HL-60 (cell line): Measurements from ENCODE around the gene CBL.

ENCODE experiments used
- DNase-seq, 2 experiments: peaks; one replicate each; pipeline ENCODE4 v3.0.0-alpha.2; 2010 to 2020; ENCODE audit warnings: low read depth in 1 of 2, low spot score in 1 of 2
- H3K27ac ChIP-seq: fragments of 250-450 bp; sonication (Bioruptor Pico); replicated peaks from 2 replicates; pipeline ENCODE4 v1.5.1; 2020; ENCODE audit warnings: mild to moderate bottlenecking, moderate library complexity
- H3K27me3 ChIP-seq: fragments of 250-450 bp; sonication (Bioruptor Pico); 2 replicates; pipeline ENCODE4 v1.5.1; 2021; ENCODE audit warnings: mild to moderate bottlenecking, moderate library complexity; ENCODE audit not compliant: insufficient read depth, poor library complexity, severe bottlenecking
- H3K4me3 ChIP-seq: replicated peaks from 2 replicates; pipeline ENCODE4 v1.5.1; 2011; ENCODE audit warnings: mild to moderate bottlenecking, control low read depth, low read length; ENCODE audit not compliant: insufficient read depth
- CTCF ChIP-seq: IDR thresholded peaks from one replicate; pipeline ENCODE4 v1.5.1; 2011; ENCODE audit warnings: low read length, control low read depth, inconsistent platforms; ENCODE audit not compliant: insufficient read depth
- GABPA ChIP-seq: IDR thresholded peaks from 2 replicates; pipeline ENCODE4 v1.6.1; 2012; ENCODE audit warnings: low read depth
- POLR2AphosphoS5 ChIP-seq: IDR thresholded peaks from 2 replicates; pipeline ENCODE4 v1.6.1; 2012; ENCODE audit warnings: low read depth
- REST ChIP-seq: IDR thresholded peaks from 2 replicates; pipeline ENCODE4 v1.6.1; 2012; ENCODE audit warnings: low read depth; ENCODE audit not compliant: insufficient replicate concordance
- SPI1 ChIP-seq: IDR thresholded peaks from 2 replicates; pipeline ENCODE4 v1.6.1; 2012; ENCODE audit warnings: low read depth, mild to moderate bottlenecking, borderline replicate concordance

The CBL gene

GRCh38 chr11:119334174-119334930 is 128.2 kb downstream of the CBL start, which contains the start of gene RNF26:
Gene RNF26 (plus strand): TSS chr11:119334527. CDS start chr11:119335123, 596 bp downstream.
- Histone ChIP-seq H3K4me3 (peak within 1 kb of the TSS; percentile 92), H3K27me3 (no peaks in the 10 kb centered on the region), H3K27ac (peak within 1 kb of the TSS; percentile 82)
- TF ChIP-seq GABPA (no peak), SPI1 (no peak), CTCF (no peak), REST (peak; percentile 3), POLR2AphosphoS5 (peak; percentile 81; the same call in 1 of the 2 replicates)
- peak; percentile 95 to 98 for DNase-seq

- TF ChIP-seq SPI1 (no peak), REST (no peak), CTCF (no peak), POLR2AphosphoS5 (no peak), GABPA (no peak)
- peak overlapping the region; percentile 92 for H3K4me3 ChIP-seq
- peaks cover 3% of the 10 kb centered on the region for H3K27me3 ChIP-seq
- no peak for DNase-seq
- H3K27ac ChIP-seq, result peak overlapping the region; percentile 82; the same call in 1 of the 2 replicates
These were observed 129.0 kb downstream of the CBL start for GRCh38 chr11:119335091-119335654.

GRCh38 chr11:119335655-119336543 is 129.8 kb downstream of the CBL start:
- H3K27ac ChIP-seq, result no peak overlapping the region
- H3K4me3 ChIP-seq, result no peak overlapping the region
- DNase-seq, result no peak
- no peak for TF ChIP-seq GABPA
- no peak for TF ChIP-seq REST
- TF ChIP-seq POLR2AphosphoS5, result no peak
- no peak for TF ChIP-seq SPI1
- TF ChIP-seq CTCF, result no peak
- H3K27me3 ChIP-seq, result peaks cover 10% of the 10 kb centered on the region
